Measurements from ENCODE around the gene SCRN3.

SCRN3 gene

DNA sequence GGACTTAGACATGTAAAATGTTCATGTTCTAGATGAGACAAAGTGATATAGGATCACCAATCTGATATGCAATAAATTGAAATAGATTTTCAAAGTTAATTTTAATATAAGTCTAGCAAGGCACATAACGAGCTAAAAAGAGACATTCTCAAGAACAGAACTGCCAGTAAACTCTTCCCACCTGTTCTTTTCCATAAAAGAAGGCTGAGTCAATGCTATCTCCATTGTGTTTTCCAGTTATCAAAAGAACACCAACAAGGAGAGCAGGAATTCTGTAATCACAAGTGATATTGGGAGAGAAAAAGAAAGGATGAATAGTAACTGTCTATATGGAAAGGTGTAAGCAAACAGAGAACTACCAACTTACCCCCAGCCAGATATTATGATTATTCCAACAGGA lies 65.7 kb downstream of the SCRN3 start:
- DNase-seq (ENCODE audit: extremely low spot score), result no peak
- CTCF ChIA-PET, result interaction anchor here (1.2 kb wide), 1 partner anchor 86 kb away, joined by 6 read pairs; no protein-coding TSS in a partner anchor
- TF ChIP-seq ELF4 (IDR thresholded peaks at IDR 0.05) (no peak), FOXK2 (IDR thresholded peaks at IDR 0.05) (no peak), CTBP1 (IDR thresholded peaks at IDR 0.05; ENCODE audit: borderline replicate concordance) (no peak), HDGF (IDR thresholded peaks at IDR 0.05; ENCODE audit: borderline replicate concordance) (no peak), TARDBP (IDR thresholded peaks at IDR 0.05) (no peak), NFRKB (IDR thresholded peaks at IDR 0.05) (no peak), L3MBTL2 (conservative IDR thresholded peaks at IDR 0.05) (no peak), LEF1 (IDR thresholded peaks at IDR 0.05; ENCODE audit: borderline replicate concordance) (no peak), FOXA1 (IDR thresholded peaks at IDR 0.05) (no peak), ZNF384 (IDR thresholded peaks at IDR 0.05) (no peak), FOXM1 (IDR thresholded peaks at IDR 0.05; ENCODE audit: borderline replicate concordance) (no peak), SUZ12 (IDR thresholded peaks at IDR 0.05) (no peak), BHLHE40 (IDR thresholded peaks at IDR 0.05; ENCODE audit: borderline replicate concordance) (no peak), SP1 (IDR thresholded peaks at IDR 0.05) (no peak), ARNT (IDR thresholded peaks at IDR 0.05) (no peak)
- TF ChIP-seq, protein P1, sequence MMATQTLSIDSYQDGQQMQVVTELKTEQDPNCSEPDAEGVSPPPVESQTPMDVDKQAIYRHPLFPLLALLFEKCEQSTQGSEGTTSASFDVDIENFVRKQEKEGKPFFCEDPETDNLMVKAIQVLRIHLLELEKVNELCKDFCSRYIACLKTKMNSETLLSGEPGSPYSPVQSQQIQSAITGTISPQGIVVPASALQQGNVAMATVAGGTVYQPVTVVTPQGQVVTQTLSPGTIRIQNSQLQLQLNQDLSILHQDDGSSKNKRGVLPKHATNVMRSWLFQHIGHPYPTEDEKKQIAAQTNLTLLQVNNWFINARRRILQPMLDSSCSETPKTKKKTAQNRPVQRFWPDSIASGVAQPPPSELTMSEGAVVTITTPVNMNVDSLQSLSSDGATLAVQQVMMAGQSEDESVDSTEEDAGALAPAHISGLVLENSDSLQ (IDR thresholded peaks at IDR 0.05), result no peak
- POLR2A ChIA-PET, result no interaction called here

DNA sequence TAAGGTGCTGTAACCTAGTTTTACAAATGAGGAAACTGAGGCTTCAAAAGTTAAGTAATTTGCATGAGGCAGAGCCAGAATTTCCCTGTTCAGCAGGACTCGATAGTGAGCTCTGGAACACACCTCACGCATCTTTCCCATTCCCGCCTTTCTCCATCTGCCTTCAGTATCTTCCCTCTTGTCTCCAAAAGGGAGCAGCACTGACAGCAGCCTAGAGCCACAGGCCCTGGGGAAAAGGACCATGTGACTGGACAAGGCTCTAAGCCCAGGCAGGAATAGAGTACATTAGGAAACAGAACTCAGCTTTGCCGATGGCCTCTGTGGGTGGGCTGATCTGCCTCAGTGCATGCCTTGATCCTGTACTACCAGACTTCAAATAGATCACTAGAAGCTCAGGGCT lies 69.8 kb downstream of the SCRN3 start:
- peak; percentile 12 for DNase-seq (ENCODE audit: extremely low spot score)
- no peak for TF ChIP-seq TARDBP (IDR thresholded peaks at IDR 0.05)
- TF ChIP-seq FOXK2 (IDR thresholded peaks at IDR 0.05), result no peak
- TF ChIP-seq L3MBTL2 (conservative IDR thresholded peaks at IDR 0.05), result peak; percentile 79
- no peak for TF ChIP-seq HDGF (IDR thresholded peaks at IDR 0.05; ENCODE audit: borderline replicate concordance)
- CTCF ChIA-PET, result no interaction called here
- POLR2A ChIA-PET, result no interaction called here

DNA sequence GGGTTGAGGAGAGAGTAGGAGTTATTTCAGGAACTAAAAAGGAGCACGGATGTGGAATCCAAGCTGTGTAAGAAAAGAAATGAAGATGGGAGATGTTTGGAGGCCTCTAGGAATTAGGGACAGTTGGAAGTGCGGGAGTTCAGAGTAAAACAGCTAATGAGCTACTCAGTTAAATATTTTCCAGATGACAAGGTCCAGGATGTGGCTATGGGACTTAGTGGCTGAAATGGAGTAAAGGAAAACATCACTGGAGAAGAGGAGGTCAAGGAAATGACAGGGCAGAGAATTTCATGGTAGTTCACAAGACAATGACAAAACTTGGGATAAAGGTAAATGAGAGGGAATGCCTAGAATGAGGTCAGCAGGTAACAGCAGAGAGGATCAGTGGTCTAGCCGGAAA lies 78.3 kb downstream of the SCRN3 start:
- ChIA-PET CTCF (no interaction called here), POLR2A (no interaction called here)
- no peak for DNase-seq (ENCODE audit: extremely low spot score)
- TF ChIP-seq ELF4 (IDR thresholded peaks at IDR 0.05) (no peak), ZNF384 (IDR thresholded peaks at IDR 0.05) (no peak), BHLHE40 (IDR thresholded peaks at IDR 0.05; ENCODE audit: borderline replicate concordance) (no peak), FOXM1 (IDR thresholded peaks at IDR 0.05; ENCODE audit: borderline replicate concordance) (no peak), SUZ12 (IDR thresholded peaks at IDR 0.05) (no peak)

DNA sequence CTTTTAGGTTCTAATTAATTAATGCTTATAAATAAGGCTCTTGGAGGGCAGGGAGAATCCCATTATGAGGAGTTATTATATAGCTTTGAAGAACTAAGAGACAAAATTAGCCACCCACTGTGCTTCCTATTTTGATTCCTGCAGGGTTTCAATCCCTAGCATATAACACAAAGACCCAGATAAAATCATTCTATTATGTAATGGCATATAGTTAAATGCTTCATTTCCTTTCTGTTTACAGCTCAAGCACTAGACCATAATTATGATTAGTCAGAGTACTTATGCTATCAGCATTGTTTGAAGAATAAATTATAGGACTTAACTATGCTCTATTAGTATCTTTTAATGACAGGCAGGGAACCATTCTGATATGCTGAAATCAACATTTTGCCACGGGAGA lies 82.2 kb downstream of the SCRN3 start:
- no peak for DNase-seq (ENCODE audit: extremely low spot score)
- TF ChIP-seq SP1 (IDR thresholded peaks at IDR 0.05) (no peak), FOXA1 (IDR thresholded peaks at IDR 0.05) (no peak), FOXK2 (IDR thresholded peaks at IDR 0.05) (no peak), CTBP1 (IDR thresholded peaks at IDR 0.05; ENCODE audit: borderline replicate concordance) (no peak), L3MBTL2 (conservative IDR thresholded peaks at IDR 0.05) (no peak), HDGF (IDR thresholded peaks at IDR 0.05; ENCODE audit: borderline replicate concordance) (no peak), LEF1 (IDR thresholded peaks at IDR 0.05; ENCODE audit: borderline replicate concordance) (no peak)
- ChIA-PET CTCF (no interaction called here), POLR2A (no interaction called here)

Measured in HEK293T (cell line).